GM10266 (cell line): ENCODE data around the gene ZNF804A.

Source experiments
- DNase-seq: peaks from one replicate; pipeline ENCODE4 v3.0.0; 2012; ENCODE audit errors: extremely low spot score
- CTCF ChIP-seq: IDR thresholded peaks from 2 replicates; pipeline ENCODE4 v1.5.1; 2012; ENCODE audit warnings: mild to moderate bottlenecking, low read depth; ENCODE audit not compliant: control insufficient read depth, insufficient read depth; ENCODE audit errors: missing control alignments

ZNF804A gene

GRCh38 chr2:184680825-184681224 is 82.5 kb downstream of the ZNF804A start:
- TF ChIP-seq CTCF, result no peak
- DNase-seq, result no peak

GRCh38 chr2:184681642-184682321 is 83.5 kb downstream of the ZNF804A start:
- TF ChIP-seq CTCF, result no peak
- no peak for DNase-seq

- DNase-seq, result no peak
- no peak for TF ChIP-seq CTCF
These were observed 85.6 kb downstream of the ZNF804A start for GRCh38 chr2:184683911-184684310.

- TF ChIP-seq CTCF, result no peak
- DNase-seq, result no peak
These were observed 87.9 kb downstream of the ZNF804A start for GRCh38 chr2:184685999-184686841.

GRCh38 chr2:184689638-184690037 is 91.3 kb downstream of the ZNF804A start:
- no peak for DNase-seq
- no peak for TF ChIP-seq CTCF

GRCh38 chr2:184692141-184692734 is 93.9 kb downstream of the ZNF804A start:
- no peak for DNase-seq
- no peak for TF ChIP-seq CTCF
